ENCODE measurements around the gene SRGAP2C.
"Not testable (repeated sequence)": the region's sequence is repeated elsewhere in the genome, so short reads cannot be mapped to it uniquely, and the experiment has no call there.

SRGAP2C gene

DNA sequence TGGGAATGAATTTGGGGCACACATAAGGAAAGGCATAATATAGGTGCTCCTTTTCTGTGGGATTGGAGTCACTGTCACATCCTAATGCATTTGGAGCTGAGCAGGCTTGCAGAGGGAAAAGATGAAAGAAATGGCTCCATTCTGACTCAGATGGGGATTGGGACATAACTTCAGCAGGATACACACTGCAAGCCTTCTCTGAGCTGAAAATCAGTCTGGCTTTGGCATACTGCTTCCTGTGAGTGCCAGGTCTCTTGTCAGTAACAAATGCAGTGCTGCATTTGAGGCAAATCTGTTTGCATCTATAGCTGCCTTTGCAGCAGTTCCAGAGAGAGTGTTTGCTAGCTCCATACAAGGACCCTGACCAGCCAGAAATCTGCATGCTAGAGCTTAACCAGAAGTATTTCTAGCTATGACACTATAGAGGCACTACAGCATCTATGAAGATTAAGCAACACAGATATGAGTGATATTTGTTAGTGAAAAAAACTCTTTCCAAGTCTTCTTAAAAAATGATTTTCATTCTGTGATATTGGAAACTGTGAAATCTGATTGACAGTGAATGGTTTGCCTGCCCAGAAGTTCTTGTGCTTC lies 98.9 kb downstream of the SRGAP2C start:
- not testable (repeated sequence) for DNase-seq

GRCh38 chr1:121292590-121292989 lies 107.8 kb downstream of the SRGAP2C start:
- not testable (repeated sequence) for DNase-seq

GRCh38 chr1:121293263-121294204 lies 108.8 kb downstream of the SRGAP2C start:
- DNase-seq = not testable (repeated sequence)

- DNase-seq = not testable (repeated sequence)
These were observed 109.4 kb downstream of the SRGAP2C start for GRCh38 chr1:121294205-121294570.

GRCh38 chr1:121296563-121296962 lies 111.8 kb downstream of the SRGAP2C start:
- not testable (repeated sequence) for DNase-seq

DNA sequence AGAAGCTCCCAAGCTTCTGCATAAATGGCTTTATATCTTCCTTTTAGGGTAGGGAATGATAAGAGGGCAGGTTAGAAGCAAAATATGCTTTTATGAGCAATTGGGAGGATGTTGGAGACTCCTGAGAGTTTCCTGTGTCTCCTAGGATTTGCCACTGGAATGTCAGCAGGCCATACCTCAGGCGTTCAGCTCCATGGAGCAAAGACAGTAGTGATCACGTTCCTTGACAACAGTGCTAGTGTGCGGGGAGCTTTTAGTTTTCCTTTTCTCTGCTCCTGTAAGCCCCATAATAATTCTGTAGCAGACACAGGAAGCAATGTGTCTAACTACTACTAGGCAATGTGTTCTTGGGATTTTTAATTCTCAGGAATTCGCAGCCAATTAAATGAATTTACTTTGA lies 113.8 kb downstream of the SRGAP2C start:
- not testable (repeated sequence) for DNase-seq

DNA sequence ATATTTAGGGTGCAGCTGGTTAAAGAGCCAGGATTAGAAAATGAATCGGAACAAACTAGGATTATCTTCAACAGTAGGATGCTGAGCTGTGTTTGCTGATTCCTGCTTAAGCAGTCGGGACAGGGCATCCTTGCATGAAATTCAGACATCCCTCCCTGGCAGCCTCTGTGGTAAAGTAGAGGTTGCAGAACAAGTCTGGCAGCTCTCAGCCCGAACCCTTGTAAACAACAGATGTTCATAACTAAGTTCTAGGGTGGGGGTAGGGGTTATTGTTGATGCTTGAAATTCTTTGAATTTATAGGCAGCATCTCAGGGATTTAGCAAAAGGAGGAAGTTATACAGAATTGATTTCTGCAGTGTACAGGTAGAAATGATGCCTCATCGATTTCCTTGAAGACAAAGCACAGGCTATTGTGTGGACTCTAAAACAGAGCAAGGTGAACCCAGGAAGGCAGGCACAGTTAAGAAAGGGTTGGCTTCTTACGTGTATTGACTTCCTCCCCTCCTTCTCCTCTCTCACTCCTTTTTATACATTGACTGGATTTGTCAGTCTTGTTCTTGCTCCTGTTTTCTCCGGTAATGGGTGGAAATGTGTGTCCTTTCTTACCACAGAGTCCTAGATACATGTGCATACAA lies 114.9 kb downstream of the SRGAP2C start:
- DNase-seq = not testable (repeated sequence)

DNA sequence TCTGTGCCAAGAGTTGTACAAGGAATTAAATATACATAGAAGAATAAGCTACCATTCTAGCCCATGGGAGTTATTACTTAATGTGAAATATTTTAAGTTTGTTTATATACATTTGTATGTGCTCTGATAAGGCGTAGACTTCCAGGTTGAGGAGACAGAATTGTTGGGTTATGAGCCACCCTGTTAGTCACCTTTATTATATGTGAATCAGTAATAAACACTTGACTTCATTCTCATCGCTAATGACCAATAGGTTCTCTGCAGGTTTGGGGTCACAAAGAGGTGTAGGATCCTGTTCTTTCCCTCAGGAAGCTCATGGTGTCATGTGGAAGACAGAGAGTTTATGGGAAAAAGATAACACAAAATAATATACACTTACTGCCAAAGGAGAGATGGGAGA lies 117.1 kb downstream of the SRGAP2C start:
- not testable (repeated sequence) for DNase-seq

- DNase-seq = not testable (repeated sequence)
These were observed 123.0 kb downstream of the SRGAP2C start for GRCh38 chr1:121307759-121308158.

DNA sequence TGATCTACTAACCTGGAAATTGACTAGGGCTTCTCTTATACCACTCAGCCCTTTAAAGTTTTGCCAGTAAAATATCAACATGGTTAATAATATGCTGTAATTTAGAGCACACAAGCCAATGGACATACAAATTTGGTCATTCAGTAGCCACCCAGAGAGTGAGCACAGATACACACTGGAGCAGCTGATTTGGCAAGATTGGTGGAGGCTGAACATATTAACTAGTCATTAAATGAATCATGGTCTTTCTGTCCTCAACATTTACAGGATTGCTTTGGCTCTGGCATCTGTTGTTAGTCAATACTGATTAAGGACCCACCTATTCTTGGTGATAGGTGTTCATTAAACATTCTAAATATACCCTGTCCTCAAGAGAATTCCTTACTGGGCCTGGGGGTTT lies 130.7 kb downstream of the SRGAP2C start:
- not testable (repeated sequence) for DNase-seq

DNA sequence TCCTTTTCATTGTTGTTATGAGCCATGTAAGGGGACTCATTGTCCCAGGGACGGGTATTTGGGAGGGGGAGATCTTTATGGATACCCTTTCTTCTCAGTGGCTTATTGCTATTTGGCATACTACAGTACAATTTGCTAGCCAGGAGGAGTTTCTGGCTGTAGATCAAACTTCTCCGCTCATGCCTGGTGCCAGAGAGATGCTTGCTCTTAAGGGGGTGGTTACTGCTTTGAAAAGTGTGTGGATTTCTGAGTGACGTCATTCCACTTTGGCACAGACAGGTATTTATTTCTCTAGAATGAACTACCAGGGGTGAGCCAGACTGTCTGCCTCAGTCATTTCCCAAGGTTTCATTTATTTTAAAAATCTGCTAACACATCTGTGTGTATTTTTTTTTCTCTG lies 131.3 kb downstream of the SRGAP2C start:
- DNase-seq = not testable (repeated sequence)

DNA sequence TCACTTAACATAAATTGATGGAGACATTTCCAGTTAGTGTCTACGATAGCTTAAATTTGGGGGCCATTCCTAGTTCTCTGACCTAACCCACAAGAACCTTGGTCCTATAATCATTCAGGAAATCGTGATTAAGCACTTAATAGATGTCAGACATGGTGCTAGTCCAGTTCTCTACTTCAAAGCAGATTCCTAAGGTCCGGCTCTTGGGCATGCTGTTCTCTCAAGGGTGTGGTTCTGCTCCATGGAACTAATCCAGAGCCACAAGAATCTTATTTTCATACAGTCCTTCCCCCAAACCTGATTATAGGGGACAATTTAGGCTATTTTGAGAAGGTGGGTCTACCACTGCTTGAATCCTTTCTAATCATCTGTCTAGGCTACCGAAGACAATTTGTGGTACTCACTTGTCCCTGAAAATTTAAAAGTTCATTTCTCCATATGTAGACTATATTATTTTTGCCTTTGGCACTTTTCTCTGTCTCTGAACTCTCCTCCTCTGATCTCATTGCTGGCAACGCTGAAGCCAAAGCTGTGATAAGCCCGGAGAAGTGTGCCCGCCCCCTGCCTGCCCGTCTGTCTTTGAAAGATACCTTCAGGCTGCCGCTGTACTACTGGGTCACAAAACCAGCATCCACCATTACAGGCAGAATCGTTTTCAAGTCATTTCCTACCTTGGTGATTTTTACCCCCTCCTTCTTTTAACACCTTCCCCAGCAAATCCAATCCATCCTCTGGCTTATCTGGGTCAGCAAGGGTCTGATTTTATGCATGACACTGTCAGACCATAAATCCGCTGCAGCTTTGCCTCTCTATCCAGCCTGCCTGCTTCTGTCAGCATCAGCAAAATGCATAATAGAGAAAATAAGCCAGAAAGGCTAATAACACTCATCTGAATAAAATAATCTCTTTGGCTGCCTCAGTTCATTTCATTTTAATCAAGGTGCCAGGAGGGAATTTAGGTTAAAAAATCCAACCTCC lies 133.0 kb downstream of the SRGAP2C start:
- DNase-seq = not testable (repeated sequence)

- DNase-seq = not testable (repeated sequence)
These were observed 133.9 kb downstream of the SRGAP2C start for GRCh38 chr1:121318687-121319086.

GRCh38 chr1:121321660-121322059 lies 136.9 kb downstream of the SRGAP2C start:
- not testable (repeated sequence) for DNase-seq

DNA sequence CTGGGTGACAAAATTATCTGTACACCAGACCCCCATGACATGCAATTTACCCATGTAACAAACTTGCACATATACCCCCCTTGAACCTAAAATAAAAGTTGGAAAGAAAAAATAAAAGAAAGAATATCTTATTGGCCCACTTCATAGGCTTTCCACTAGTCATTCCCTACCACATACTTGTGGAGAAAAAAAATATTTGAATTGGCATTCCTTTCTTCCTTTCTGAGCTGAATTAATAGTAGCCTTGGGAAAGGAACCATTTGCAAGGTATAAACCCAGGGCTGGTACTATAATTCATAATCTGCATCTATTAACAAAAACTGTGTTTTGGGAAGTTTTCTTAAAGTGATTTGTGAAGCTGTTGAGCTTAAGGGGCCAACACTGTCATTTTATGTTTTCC lies 140.0 kb downstream of the SRGAP2C start:
- not testable (repeated sequence) for DNase-seq

GRCh38 chr1:121332141-121332540 lies 147.4 kb downstream of the SRGAP2C start:
- not testable (repeated sequence) for DNase-seq

GRCh38 chr1:121332599-121333562 lies 148.1 kb downstream of the SRGAP2C start:
- not testable (repeated sequence) for DNase-seq

GRCh38 chr1:121337958-121338357 lies 153.2 kb downstream of the SRGAP2C start:
- DNase-seq = not testable (repeated sequence)

DNA sequence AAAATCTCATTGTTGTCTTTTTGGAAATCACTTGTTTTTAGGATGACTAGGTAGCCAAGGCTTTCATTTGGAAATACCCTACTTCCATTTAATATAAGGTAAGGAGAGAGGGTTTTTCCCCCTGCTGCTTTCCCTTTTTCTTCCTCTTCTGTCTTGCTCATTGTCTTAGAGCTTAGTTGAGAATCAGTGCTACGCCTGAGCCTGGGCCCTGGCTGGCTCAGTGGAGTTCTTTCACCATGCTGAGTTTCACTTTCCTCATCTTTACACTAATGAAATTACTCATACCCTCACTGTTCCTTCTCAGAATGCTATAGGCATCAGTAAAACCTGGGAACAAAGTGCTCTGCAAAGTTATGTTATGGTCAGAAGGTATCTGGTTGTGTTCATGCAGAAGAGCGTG lies 154.8 kb downstream of the SRGAP2C start:
- DNase-seq = not testable (repeated sequence)

- not testable (repeated sequence) for DNase-seq
These were observed 158.6 kb downstream of the SRGAP2C start for GRCh38 chr1:121343311-121343906.

- DNase-seq = not testable (repeated sequence)
These were observed 159.6 kb downstream of the SRGAP2C start for GRCh38 chr1:121344355-121344754.
